AML-193 (cell line): ENCODE measurements around the gene SLC5A11.
A peak's percentile ranks its signal among the peaks of the same experiment; 100 is the strongest.
"Not testable (repeated sequence)": the region's sequence is repeated elsewhere in the genome, so short reads cannot be mapped to it uniquely, and the experiment has no call there.

ENCODE experiments used
- DNase-seq, 2 experiments: peaks; one replicate each; lab custom pipeline; 2025; lab: John Stamatoyannopoulos, UW

SLC5A11 gene

GRCh38 chr16:24845726-24846547 lies at the start of gene SLC5A11:
Gene SLC5A11, plus strand, starts transcription at chr16:24845963. Its CDS starts 12,681 bp downstream, at chr16:24858644.
- no peak for DNase-seq

GRCh38 chr16:24800586-24800985 lies 45.2 kb upstream of the SLC5A11 start:
- DNase-seq, result no peak

GRCh38 chr16:24801761-24802302 lies 43.9 kb upstream of the SLC5A11 start:
- no peak for DNase-seq

GRCh38 chr16:24805484-24805883 lies 40.3 kb upstream of the SLC5A11 start:
- no peak for DNase-seq

- no peak for DNase-seq
These were observed 38.5 kb upstream of the SLC5A11 start for GRCh38 chr16:24807301-24807700.

GRCh38 chr16:24810951-24811843 lies 34.6 kb upstream of the SLC5A11 start:
- no peak for DNase-seq

GRCh38 chr16:24812813-24813212 lies 33.0 kb upstream of the SLC5A11 start:
- DNase-seq, result not testable (repeated sequence)

- no peak for DNase-seq
These were observed 30.7 kb upstream of the SLC5A11 start for GRCh38 chr16:24815021-24815420.

- DNase-seq, result no peak
These were observed 29.1 kb upstream of the SLC5A11 start for GRCh38 chr16:24816688-24817087.

- no peak for DNase-seq
These were observed 26.2 kb upstream of the SLC5A11 start for GRCh38 chr16:24819462-24820040.

GRCh38 chr16:24820522-24820921 lies 25.2 kb upstream of the SLC5A11 start:
- DNase-seq, result no peak

GRCh38 chr16:24821129-24821528 lies 24.6 kb upstream of the SLC5A11 start:
- DNase-seq, result no peak

- no peak for DNase-seq
These were observed 23.2 kb upstream of the SLC5A11 start for GRCh38 chr16:24822542-24822941.

GRCh38 chr16:24822974-24823373 lies 22.8 kb upstream of the SLC5A11 start:
- no peak for DNase-seq

GRCh38 chr16:24825696-24826095 lies 20.1 kb upstream of the SLC5A11 start:
- no peak for DNase-seq

- DNase-seq, result no peak
These were observed 19.6 kb upstream of the SLC5A11 start for GRCh38 chr16:24826096-24826690.

- no peak for DNase-seq
These were observed 18.8 kb upstream of the SLC5A11 start for GRCh38 chr16:24826817-24827566.

- no peak for DNase-seq
These were observed 16.6 kb upstream of the SLC5A11 start for GRCh38 chr16:24829153-24829552.

GRCh38 chr16:24833352-24833751 lies 12.4 kb upstream of the SLC5A11 start:
- no peak for DNase-seq

- peak; percentile 6 for DNase-seq
These were observed 11.1 kb upstream of the SLC5A11 start for GRCh38 chr16:24834459-24835335.
